ENCODE results near the gene E2F3.

GRCh38 chr6:20455251-20455940 lies 53.7 kb downstream of the E2F3 start:
- no peak for TF ChIP-seq CTCF (IDR thresholded peaks at IDR 0.05)
- no peak for TF ChIP-seq EP300 (IDR thresholded peaks at IDR 0.05)
- TF ChIP-seq POLR2AphosphoS5 (IDR thresholded peaks at IDR 0.05): no peak

All from stomach (tissue), 4 donors.